H1 (cell line): Measurements from ENCODE around the gene KCNJ9.

Experiments
- NANOG ChIP-seq: IDR thresholded peaks from 2 replicates; pipeline ENCODE4 v1.6.1; 2011; ENCODE audit warnings: low read length, low read depth, mild to moderate bottlenecking, inconsistent platforms; ENCODE audit not compliant: insufficient read depth, poor library complexity, severe bottlenecking
- TF ChIP-seq, protein P1 (sequence below), 3 experiments: IDR thresholded peaks; 1 replicate in 2 of 3; 2 replicates in 1 of 3; pipeline versions ENCODE4 v1.5.1 to v1.6.1; 2011; ENCODE audit warnings: low read length in 3 of 3, mild to moderate bottlenecking in 3 of 3, inconsistent platforms in 2 of 3, low read depth in 1 of 3, moderate library complexity in 1 of 3; ENCODE audit not compliant: insufficient read depth in 1 of 3; ENCODE audit errors: control extremely low read depth in 1 of 3

DNA sequence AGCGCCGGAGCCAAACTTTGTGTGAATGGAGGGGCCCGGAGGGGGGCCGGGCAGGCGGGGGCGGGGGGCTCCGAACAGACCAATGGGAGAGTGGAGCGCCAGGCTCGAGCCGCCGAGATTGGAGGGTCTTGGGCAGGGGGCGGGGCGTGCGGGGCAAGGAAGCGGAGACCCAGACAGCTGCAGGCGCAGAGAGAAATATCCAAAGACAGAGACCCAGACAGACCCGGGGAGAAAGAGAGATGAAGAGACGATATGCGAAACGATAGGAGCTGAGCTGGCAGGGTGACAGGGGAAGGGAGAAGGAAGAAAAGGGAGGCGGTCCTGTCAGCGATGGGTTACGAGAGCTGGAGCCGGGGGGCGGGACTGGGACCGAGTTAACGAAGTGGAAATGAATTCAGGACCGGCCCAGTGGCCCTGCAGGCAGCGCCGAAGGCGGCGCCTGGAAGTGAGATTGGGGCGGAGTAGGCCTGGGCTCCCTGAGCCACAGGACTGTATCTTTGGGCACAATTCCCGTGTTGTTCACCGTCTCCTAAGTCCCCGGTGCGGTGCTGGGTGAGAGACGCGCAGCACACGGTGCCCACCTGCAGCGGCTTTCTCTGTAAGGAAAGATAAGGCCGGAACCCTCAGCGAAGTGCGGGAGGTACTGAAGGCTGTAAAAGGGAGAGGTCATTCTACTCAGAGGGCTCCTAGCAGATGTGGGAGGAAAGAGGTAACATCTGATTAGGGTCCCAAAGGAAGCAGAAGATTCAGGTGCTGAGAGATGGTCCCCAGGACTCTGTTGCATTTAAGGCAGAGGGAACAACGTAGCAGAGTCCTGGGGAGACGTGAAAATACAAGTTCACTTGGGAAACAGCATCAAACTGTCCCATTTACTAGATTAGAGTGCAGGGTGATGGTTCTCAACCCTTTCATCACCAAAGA lies 10.8 kb upstream of the KCNJ9 start:
- TF ChIP-seq, protein P1, sequence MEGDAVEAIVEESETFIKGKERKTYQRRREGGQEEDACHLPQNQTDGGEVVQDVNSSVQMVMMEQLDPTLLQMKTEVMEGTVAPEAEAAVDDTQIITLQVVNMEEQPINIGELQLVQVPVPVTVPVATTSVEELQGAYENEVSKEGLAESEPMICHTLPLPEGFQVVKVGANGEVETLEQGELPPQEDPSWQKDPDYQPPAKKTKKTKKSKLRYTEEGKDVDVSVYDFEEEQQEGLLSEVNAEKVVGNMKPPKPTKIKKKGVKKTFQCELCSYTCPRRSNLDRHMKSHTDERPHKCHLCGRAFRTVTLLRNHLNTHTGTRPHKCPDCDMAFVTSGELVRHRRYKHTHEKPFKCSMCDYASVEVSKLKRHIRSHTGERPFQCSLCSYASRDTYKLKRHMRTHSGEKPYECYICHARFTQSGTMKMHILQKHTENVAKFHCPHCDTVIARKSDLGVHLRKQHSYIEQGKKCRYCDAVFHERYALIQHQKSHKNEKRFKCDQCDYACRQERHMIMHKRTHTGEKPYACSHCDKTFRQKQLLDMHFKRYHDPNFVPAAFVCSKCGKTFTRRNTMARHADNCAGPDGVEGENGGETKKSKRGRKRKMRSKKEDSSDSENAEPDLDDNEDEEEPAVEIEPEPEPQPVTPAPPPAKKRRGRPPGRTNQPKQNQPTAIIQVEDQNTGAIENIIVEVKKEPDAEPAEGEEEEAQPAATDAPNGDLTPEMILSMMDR (IDR thresholded peaks at IDR 0.05; ENCODE audit: control extremely low read depth in 1 of 3, insufficient read depth in 1 of 3, low read depth in 1 of 3, low read length in 3 of 3) = no peak
- TF ChIP-seq NANOG = no peak
